DMS53 treated with DMSO at 0.1 percent for 48 hours (cell line): ENCODE results near the gene SQOR.
"Not testable (repeated sequence)": the region's sequence is repeated elsewhere in the genome, so short reads cannot be mapped to it uniquely, and the experiment has no call there.

ENCODE experiments used
- DNase-seq: peaks from one replicate; lab custom pipeline; 2025; ENCODE audit not compliant: unreplicated experiment; lab: John Stamatoyannopoulos, UW

Gene SQOR

GRCh38 chr15:45630917-45631691 lies 3.7 kb upstream of the SQOR start:
- DNase-seq: peak; percentile 1

GRCh38 chr15:45631776-45632175 lies 3.1 kb upstream of the SQOR start:
- no peak for DNase-seq

GRCh38 chr15:45635191-45635638 lies 386 bp downstream of the SQOR start:
- peak; percentile 12 for DNase-seq

GRCh38 chr15:45635763-45636292 lies 999 bp downstream of the SQOR start:
- no peak for DNase-seq

- no peak for DNase-seq
These were observed 2.3 kb downstream of the SQOR start for GRCh38 chr15:45637141-45637540.

DNA sequence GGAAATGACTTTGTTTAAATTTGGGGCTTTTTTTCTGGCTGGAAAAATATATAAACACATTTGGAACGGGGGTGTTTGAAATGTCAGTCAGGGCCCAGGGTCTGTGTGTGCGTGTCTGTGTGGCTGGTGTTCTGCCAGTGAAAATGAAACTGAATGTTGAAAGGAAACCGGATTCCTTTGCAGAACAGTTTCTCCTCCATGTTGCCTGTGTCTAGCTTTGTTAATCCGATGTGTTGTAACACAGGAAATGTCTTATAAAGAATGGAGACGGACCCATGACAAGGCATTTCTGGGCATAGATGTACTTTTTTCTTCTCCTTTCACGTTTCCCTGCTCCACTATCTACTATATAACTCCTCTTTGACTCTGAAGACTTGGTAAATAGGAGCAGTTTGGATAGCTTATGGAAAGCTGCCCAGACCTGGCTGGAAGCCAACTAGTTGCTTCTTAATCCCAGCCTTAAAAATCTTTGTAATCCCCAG lies 2.8 kb downstream of the SQOR start:
- DNase-seq: peak; percentile 27

- peak; percentile 6 for DNase-seq
These were observed 5.8 kb downstream of the SQOR start for GRCh38 chr15:45640616-45641015.

- peak; percentile 46 for DNase-seq
These were observed 6.5 kb downstream of the SQOR start for GRCh38 chr15:45641374-45641781.

DNA sequence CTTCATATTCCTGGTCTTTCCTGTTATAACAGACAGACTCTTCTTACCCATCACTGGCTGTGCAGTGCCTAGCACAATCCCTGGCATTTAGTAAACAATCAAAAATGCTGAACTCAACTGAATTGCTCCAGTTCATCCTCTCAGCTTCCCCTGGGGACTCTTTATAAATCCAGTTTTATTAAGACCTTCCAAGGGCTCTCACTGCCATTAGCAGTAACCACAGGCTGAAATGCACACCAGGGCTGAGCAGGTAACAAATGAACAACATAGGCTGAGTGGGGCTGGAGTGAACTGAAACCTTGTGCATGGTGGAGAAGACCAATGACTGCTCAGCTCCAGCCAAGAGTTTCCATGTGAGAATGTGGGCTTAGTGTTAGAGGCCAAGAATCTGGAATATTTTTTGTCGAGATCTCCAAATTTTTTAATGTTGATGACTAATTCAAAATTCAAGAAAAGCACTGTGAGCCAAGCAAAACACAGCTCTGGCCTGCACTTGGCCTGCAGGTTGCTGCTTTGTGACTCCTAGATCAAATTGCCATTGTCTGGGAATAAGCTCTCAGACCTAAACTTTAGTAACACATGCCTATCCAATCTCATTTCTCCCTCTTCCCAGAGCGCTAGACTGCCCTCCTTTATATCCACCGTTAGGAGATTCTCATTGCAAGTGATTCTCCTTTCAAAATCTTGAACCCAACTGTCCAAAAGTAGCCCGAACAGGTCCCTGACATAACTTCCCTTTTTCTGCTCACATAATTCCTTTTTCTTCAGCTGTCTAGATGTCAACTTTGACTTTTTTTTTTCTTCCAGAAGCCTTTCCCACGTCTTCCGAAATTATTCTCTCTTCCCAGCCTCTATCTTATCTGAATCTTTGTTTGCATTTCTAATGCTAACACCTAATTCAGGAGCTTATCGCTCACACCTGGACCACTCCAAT lies 7.4 kb downstream of the SQOR start:
- DNase-seq: no peak

DNA sequence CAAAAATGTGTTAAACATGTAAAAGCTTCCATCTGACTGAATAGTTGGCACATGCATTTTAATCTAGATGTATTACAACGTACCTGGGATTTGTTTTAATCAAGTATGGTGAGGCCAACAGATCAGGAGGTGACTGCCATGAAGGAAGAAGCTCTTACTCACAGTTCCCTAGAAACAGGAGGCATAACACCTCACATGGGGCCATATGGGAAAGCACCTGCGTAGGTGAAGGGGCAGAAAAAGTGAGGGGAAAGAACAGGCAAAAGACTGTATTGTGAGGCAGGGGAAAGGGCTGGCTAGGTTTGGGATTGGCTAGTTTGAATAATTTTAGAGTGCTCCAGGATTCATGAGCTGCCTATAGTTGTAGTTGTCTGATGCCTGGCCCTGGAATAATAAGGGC lies 9.6 kb downstream of the SQOR start:
- DNase-seq: no peak

DNA sequence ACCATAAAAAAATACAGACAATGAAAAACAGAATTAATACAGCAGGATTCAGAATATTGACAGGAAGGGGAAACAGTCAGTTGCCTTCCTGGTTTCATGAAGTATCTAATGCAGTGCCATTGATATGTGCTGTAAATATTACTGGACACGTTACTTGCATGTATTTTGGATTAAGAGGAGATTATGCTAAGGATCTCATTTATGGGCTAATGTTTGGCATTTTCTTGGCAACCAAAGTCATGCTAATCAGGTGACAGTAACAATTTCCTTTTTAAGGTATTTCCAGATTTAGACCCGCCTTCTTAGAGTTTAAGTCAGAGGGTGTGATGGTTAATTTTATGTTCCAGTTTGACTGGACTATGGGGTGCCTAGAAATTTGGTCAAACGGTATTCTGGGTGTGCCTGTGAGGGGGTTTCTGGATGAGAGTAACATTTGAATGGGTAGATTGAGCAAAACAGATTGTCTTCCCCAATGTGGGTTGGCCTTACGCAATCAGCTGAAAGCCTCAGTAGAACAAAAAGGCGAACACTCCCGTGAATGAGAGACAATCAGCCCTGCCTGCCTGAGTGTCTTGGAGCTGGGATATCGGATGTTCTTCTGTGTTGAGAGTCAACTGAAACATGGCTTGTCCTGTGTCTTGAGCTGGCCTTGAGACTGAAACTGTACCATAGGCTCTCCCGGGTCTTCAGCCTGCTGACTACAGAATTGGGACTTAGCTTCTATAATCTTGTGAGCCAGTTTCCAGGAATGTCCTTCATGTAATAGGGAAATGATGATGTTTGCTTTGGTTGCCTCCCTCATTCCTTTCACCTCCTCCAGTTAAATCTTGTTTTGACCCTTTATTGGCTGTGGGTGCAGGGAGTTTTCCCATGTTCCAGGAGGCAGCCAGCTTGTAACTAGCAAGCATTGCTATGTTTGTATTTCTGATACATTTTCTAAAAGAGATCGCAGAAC lies 10.5 kb downstream of the SQOR start:
- no peak for DNase-seq

DNA sequence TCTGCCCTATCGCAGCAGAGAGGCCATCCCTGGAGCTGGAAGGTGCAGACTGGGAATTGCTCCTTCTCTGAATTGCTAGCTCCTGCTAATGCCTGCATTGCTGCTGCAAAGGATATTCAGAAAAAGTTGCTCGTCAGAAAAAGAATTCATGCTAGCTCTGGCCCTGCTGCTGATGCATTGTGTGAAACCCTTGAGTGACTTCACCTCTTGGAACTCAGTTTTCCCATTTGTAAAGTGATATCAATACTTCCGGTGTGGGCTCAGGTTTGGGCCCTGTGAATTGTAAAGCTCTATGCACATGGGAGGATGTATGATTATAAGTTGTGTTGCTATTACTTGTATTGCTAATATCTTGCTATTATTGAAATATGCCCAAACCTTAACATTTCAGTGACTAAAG lies 11.4 kb downstream of the SQOR start:
- no peak for DNase-seq

DNA sequence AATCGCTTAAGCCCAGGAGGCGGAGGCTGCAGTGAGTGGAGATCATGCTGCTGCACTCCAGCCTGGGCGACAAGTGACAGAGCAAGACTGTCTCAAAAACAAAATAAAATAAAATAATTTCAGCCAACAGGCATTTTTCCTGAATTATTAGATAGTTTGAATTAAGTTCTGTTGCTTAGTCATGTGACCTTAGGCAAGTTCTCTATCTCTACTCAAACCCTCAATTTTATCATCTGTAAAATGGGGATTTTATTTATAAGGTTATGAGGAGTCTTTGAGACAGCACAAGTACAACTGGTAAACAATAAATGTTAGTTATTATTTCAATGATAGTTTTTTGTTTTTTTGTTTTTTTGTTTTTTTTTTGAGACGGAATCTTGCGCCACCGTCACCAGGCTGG lies 13.0 kb downstream of the SQOR start:
- DNase-seq: no peak

DNA sequence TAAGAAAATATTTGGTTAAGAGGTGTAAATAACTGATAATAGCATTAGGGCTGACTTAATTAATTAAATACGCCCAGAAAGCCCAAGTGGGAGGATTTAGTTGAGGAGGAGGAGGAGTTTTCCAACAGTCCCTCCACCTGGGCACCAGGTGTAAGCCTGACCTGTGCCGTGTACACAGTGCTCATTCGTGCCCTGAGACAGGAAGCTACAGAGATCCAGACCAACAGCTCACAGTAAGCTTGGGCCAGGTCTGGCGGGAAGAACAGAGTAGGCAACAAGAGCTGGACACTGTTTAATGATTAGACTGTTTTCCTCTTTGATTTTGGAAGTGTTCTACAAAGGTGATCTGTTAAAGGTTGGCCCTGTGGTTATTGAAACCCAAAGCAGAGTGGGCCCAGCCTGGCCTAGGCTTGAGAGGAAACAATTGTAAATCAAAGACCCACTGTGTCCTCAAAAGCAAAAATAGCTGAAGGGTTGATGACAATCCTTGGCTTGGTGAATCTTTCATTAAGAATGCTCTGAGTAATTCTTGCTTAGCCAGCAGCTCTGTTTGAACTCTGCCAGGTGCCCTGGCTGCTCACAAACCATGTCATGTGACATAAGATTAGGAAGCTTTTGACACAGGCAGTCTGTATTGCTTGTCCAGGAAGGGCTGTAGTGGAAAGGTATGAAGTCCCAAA lies 13.8 kb downstream of the SQOR start:
- DNase-seq: peak; percentile 66

DNA sequence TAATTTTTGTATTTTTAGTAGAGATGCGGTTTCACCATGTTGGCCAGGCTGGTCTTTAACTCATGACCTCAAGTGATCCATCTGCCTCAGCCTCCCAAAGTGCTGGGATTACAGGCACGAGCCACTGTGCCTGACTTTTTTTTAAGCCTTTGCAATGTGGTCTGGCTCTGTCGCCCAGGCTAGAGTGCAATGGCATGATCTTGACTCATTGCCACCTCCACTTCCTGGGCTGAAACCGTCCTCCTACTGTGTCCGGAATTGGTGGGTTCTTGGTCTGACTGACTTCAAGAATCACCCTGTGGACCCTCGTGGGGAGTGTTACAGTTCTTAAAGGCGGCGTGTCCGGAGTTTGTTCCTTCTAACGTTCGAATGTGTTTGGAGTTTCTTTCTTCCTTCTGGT lies 15.2 kb downstream of the SQOR start:
- not testable (repeated sequence) for DNase-seq

GRCh38 chr15:45650889-45651525 lies 16.2 kb downstream of the SQOR start:
- DNase-seq: no peak

DNA sequence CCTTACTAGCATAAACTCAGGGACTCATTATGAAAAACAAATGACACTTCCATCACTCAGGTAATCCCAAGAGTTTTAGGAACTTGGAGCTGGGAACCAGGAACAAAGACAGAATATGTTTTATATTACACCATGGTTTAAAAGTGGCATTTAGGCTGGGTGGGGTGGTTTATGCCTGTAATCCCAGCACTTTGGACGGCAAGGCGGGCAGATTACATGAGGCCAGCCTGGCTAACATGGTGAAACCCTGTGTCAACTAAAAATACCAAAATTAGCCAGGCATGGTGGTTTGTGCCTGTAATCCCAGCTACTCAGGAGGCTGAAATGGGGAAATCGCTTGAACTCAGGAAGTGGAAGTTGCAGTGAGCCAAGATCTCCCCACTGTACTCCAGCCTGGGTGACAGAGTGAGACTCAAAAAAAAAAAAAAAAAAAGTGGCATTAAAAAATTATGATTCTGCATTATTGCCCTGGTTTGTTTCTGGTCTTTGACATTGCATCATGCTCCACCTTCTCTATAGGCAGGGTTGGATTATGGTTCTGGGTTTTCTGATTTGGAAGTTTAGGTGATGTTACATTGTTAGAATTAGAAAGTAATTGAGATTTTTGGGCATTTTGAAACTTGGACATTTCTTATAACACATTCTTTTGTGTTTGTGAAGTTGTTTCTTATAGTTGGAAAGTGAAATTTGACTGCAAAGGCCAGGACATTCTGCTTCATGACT lies 19.0 kb downstream of the SQOR start:
- no peak for DNase-seq

DNA sequence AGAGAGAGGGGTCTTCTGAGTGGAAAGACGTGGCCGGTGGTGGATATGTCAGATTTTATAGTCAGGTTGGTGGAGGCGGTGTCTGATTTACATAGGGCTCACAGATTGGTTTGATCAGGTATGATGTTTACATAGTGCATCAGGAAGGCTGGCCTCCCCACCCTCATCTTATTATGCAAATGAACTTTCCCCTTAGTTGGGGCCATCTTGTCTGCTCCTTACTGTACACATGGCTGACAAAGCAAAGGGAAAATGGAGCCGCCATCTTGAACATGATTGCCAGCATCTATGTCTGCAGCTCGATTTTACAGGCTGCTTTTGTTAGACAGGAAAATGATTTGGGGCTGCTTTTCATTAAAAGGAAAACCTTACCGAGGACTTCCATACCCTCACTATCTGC lies 19.9 kb downstream of the SQOR start:
- DNase-seq: no peak

DNA sequence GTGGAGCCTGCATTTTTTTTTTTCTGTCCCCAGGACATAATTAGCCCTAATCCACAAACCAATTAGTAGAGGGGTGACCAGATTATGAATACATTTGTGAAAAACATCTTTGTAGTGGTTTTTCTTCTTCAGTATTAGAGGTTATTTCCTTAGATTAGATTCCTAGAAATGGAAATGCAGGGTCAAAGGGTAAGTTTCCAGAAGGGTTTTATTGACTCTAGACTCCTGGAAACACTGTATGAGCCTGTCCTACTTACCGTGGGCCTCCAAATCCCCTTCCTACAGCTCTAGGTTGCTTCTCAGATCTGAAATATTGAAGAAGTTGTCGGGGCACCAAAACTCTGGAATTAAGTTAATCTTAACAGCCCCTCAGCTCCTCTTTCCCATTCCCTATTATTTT lies 22.4 kb downstream of the SQOR start:
- no peak for DNase-seq
